GM23248 (cell line): Measurements from ENCODE around the gene RNF14. TPM values are rescaled to one million over a fixed set of nuclear protein-coding genes. Genes with fewer than 3 reads are reported as not detected.

Experiments
- DNase-seq: peaks from one replicate; pipeline ENCODE4 v3.0.0-alpha.2; 2015
- H2AFZ ChIP-seq: fragments of 200-600 bp; sonication (generic); 2 replicates; pipeline ENCODE4 v1.6.1; 2016; ENCODE audit warnings: antibody characterized with exemption
- H3F3A ChIP-seq: fragments of 200-600 bp; sonication (generic); 2 replicates; pipeline ENCODE4 v1.6.1; 2016; ENCODE audit warnings: mild to moderate bottlenecking, antibody characterized with exemption, mixed run types; ENCODE audit not compliant: insufficient read depth
- H3K27ac ChIP-seq: fragments of 200-600 bp; sonication (generic); 2 replicates; pipeline ENCODE4 v1.5.1; 2016; ENCODE audit warnings: mild to moderate bottlenecking
- H3K27me3 ChIP-seq: fragments of 200-600 bp; sonication (generic); replicated peaks from 2 replicates; pipeline ENCODE4 v1.6.1; 2016; ENCODE audit warnings: mild to moderate bottlenecking; ENCODE audit not compliant: insufficient read depth
- H3K36me3 ChIP-seq: fragments of 200-600 bp; sonication (generic); 2 replicates; pipeline ENCODE4 v1.6.1; 2016; ENCODE audit warnings: low read depth, mild to moderate bottlenecking
- H3K4me1 ChIP-seq: fragments of 200-600 bp; sonication (generic); 2 replicates; pipeline ENCODE4 v1.6.1; 2016; ENCODE audit warnings: mild to moderate bottlenecking; ENCODE audit not compliant: insufficient read depth
- H3K4me2 ChIP-seq: fragments of 200-600 bp; sonication (generic); one replicate; pipeline ENCODE4 v1.6.1; 2016; ENCODE audit warnings: mild to moderate bottlenecking; ENCODE audit not compliant: unreplicated experiment
- H3K4me3 ChIP-seq: fragments of 200-600 bp; sonication (generic); 2 replicates; pipeline ENCODE4 v1.5.1; 2016; ENCODE audit warnings: mild to moderate bottlenecking
- H3K79me2 ChIP-seq: fragments of 200-600 bp; sonication (generic); 2 replicates; pipeline ENCODE4 v1.6.1; 2016; ENCODE audit warnings: mild to moderate bottlenecking; ENCODE audit not compliant: insufficient read depth
- H3K9ac ChIP-seq: fragments of 200-600 bp; sonication (generic); 2 replicates; pipeline ENCODE4 v1.6.1; 2016; ENCODE audit warnings: mild to moderate bottlenecking
- H3K9me2 ChIP-seq: fragments of 200-600 bp; sonication (generic); 2 replicates; pipeline ENCODE4 v1.6.1; 2016; ENCODE audit warnings: mixed run types, mild to moderate bottlenecking, moderate library complexity; ENCODE audit not compliant: insufficient read depth
- H3K9me3 ChIP-seq: fragments of 200-600 bp; sonication (generic); one replicate; pipeline ENCODE4 v1.6.1; 2017; ENCODE audit warnings: low read depth
- H4K20me1 ChIP-seq: fragments of 200-600 bp; sonication (generic); 2 replicates; pipeline ENCODE4 v1.6.0; 2016; ENCODE audit not compliant: insufficient read depth
- EZH2 ChIP-seq: fragments of 200-600 bp; sonication (generic); IDR thresholded peaks from 2 replicates; pipeline ENCODE4 v1.6.1; 2018; ENCODE audit warnings: antibody characterized with exemption, mild to moderate bottlenecking; ENCODE audit not compliant: insufficient read depth, poor library complexity, severe bottlenecking
- EZH2phosphoT487 ChIP-seq: fragments of 200-600 bp; sonication (generic); IDR thresholded peaks from 2 replicates; pipeline ENCODE4 v1.6.1; 2018; ENCODE audit warnings: antibody characterized with exemption, moderate library complexity, mild to moderate bottlenecking, low read depth; ENCODE audit not compliant: insufficient read depth
- WGBS, 2 experiments: methylation state at CpG; one replicate each; pipeline ENCODE4 v1.1.6; 2015 to 2017; ENCODE audit warnings: low lambda C conversion rate in 2 of 2, low coverage in 1 of 2; ENCODE audit errors: missing lambda C conversion rate in 2 of 2; 5-methylcytosine and 5-hydroxymethylcytosine counted together
- in situ Hi-C: fragments of 300-500 bp; cut with MboI; formaldehyde crosslinking; loops from 2 replicates; pipeline ENCODE4 v1.15.0; 2020
- polyA plus RNA-seq: library from polyadenylated mRNA; unstranded; fragments of >200 nt; fragmentation: Nextera tagmentation; extraction: Ambion mirVana; gene quantifications from 2 replicates; pipeline ENCODE4 v1.2.1, GENCODE V29; 2016
- total RNA-seq: library from RNA; depleted of rRNA; stranded (reverse); fragments of >200 nt; shearing (Covaris generic); gene quantifications from 2 replicates; pipeline ENCODE4 v1.2.3, GENCODE V29; 2014

Gene RNF14
- total and polyA plus RNA-seq, 2 experiments from 2014 or later = 77.8 to 101 TPM

- peak overlapping the region; percentile 49 for H3K4me2 ChIP-seq
- H4K20me1 ChIP-seq = no peaks in the 10 kb centered on the region
- peak; percentile 80 for DNase-seq
- H3K4me1 ChIP-seq = peaks cover 30% of the 10 kb centered on the region
- H3K79me2 ChIP-seq = no peaks in the 10 kb centered on the region
- WGBS, 2 experiments = 4 to 10% methylated on average over 5 to 6 of the region's 6 CpGs
- TF ChIP-seq EZH2 (no peak), EZH2phosphoT487 (no peak)
- no peaks in the 10 kb centered on the region for H3K9me3 ChIP-seq
- peak overlapping the region; percentile 77 for H3K27ac ChIP-seq
- H3K36me3 ChIP-seq = no peaks in the 10 kb centered on the region; the same call in 1 of the 2 replicates
- peak overlapping the region; percentile 48 for H3K9ac ChIP-seq
- 0 out of 2 replicates have a peak overlapping the region, but pooled peaks have one; percentile 6 for H2AFZ ChIP-seq
- H3K4me3 ChIP-seq = no peak overlapping the region
- H3K9me2 ChIP-seq = no peaks in the 10 kb centered on the region
- H3K27me3 ChIP-seq = no peaks in the 10 kb centered on the region
- in situ Hi-C loops = no loop called here
- H3F3A ChIP-seq = peaks cover 22% of the 10 kb centered on the region
Observed at GRCh38 chr5:141940695-141941271, 28.1 kb upstream of the RNF14 start.

GRCh38 chr5:141941307-141941706, 27.6 kb upstream of the RNF14 start:
- Histone ChIP-seq H3K4me3 (no peak overlapping the region), H4K20me1 (no peaks in the 10 kb centered on the region), H3K4me1 (peaks cover 30% of the 10 kb centered on the region), H3F3A (peaks cover 22% of the 10 kb centered on the region), H3K9me2 (no peaks in the 10 kb centered on the region), H2AFZ (0 out of 2 replicates have a peak overlapping the region, but pooled peaks have one; percentile 6), H3K9me3 (no peaks in the 10 kb centered on the region), H3K4me2 (peak overlapping the region; percentile 49), H3K79me2 (no peaks in the 10 kb centered on the region), H3K27me3 (no peaks in the 10 kb centered on the region), H3K36me3 (no peaks in the 10 kb centered on the region; the same call in 1 of the 2 replicates), H3K27ac (peak overlapping the region; percentile 77), H3K9ac (peak overlapping the region; percentile 48)
- in situ Hi-C loops = no loop called here
- TF ChIP-seq EZH2 = no peak
- no peak for TF ChIP-seq EZH2phosphoT487
- DNase-seq = peak; percentile 83
- 23 to 27% methylated on average over 6 of the region's 6 CpGs for WGBS, 2 experiments

DNA sequence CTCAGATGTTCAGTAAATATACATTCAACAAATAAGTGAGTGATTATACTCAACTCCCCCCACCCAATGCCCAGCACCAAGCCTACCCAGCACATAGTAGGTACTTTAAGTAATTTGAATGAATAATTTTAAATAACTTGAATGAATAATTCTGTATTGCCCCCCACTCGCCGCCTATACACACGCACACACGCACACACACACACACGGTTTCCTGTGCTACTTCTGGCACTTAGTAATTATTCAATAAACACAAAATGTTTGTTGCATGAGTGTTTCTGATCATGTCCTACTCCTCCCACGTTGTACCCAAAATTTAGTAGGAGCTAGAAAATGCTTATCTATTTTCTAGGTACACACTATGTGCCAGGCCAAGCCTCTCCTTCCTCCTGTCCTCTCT, 27.1 kb upstream of the RNF14 start:
- WGBS, 2 experiments = 52 to 59% methylated on average over 6 of the region's 6 CpGs

DNA sequence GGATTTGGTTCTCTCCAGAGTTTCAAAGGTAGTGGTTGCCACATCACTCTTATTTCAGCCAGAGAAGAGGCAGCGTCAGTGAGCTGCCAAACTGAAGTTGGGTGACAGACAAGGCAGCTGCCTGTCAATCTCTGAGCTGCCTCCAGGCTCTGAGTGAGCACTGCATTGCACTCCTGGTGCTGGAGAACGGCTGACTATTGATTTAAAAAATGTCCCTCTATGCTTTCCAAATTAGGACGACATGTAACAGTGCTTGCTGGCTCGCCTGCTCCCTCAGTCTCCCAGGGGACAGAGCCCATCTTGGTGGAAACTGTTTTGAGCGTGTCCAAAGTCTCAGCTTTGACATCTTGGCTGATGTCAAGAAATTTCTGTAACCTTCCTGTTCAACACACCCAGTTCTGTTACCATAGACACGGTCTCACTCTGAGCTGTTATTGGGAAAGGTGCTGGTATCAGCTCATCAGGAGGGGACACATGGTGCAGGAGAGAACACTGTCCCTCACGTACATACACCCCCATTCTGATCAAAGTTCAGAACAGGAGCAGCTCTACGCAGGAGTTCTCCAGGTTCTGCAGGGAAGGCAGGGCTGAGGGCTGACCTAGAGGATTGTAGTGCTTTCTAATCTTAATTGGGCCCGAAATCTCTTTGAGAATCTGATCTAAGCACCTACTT, 26.6 kb upstream of the RNF14 start:
- TF ChIP-seq EZH2phosphoT487 (no peak), EZH2 (no peak)
- H3K9me2 ChIP-seq = no peaks in the 10 kb centered on the region
- no peak for DNase-seq
- peak overlapping the region; percentile 14 for H3K9ac ChIP-seq
- peak overlapping the region; percentile 42 for H3K27ac ChIP-seq
- H3F3A ChIP-seq = peaks cover 22% of the 10 kb centered on the region
- H3K4me1 ChIP-seq = peaks cover 30% of the 10 kb centered on the region
- H3K36me3 ChIP-seq = no peaks in the 10 kb centered on the region; the same call in 1 of the 2 replicates
- no peaks in the 10 kb centered on the region for H4K20me1 ChIP-seq
- no peaks in the 10 kb centered on the region for H3K79me2 ChIP-seq
- H3K4me3 ChIP-seq = no peak overlapping the region
- WGBS, 2 experiments = 39 to 45% methylated on average over 9 of the region's 9 CpGs
- no peak overlapping the region for H2AFZ ChIP-seq
- no peaks in the 10 kb centered on the region for H3K9me3 ChIP-seq
- in situ Hi-C loops = no loop called here
- H3K4me2 ChIP-seq = peak overlapping the region; percentile 8
- no peaks in the 10 kb centered on the region for H3K27me3 ChIP-seq

More for the DNA sequence above, 27.1 kb upstream of the RNF14 start:
- no peaks in the 10 kb centered on the region for H3K9me3 ChIP-seq
- H3F3A ChIP-seq = peaks cover 22% of the 10 kb centered on the region
- no peak overlapping the region for H3K4me3 ChIP-seq
- H3K36me3 ChIP-seq = no peaks in the 10 kb centered on the region; the same call in 1 of the 2 replicates
- TF ChIP-seq EZH2 = no peak
- TF ChIP-seq EZH2phosphoT487 = no peak
- H3K9me2 ChIP-seq = no peaks in the 10 kb centered on the region
- H3K9ac ChIP-seq = peak overlapping the region; percentile 14
- no peaks in the 10 kb centered on the region for H3K27me3 ChIP-seq
- H2AFZ ChIP-seq = no peak overlapping the region
- no peaks in the 10 kb centered on the region for H3K79me2 ChIP-seq
- DNase-seq = peak; percentile 45
- no peaks in the 10 kb centered on the region for H4K20me1 ChIP-seq
- peaks cover 30% of the 10 kb centered on the region for H3K4me1 ChIP-seq
- peak overlapping the region; percentile 77 for H3K27ac ChIP-seq
- peak overlapping the region; percentile 49 for H3K4me2 ChIP-seq
- in situ Hi-C loops = no loop called here
